TTC549 (cell line): ENCODE measurements around the gene ABCG1.

Experiments
- FAIRE-seq: peaks from 2 replicates; lab custom pipeline; 2012; peaks lifted over from hg19 to GRCh38; lab: Jason Lieb, UNC

ABCG1 gene

GRCh38 chr21:42324896-42325295 lies 106.0 kb downstream of the ABCG1 start:
- no peak for FAIRE-seq

- no peak for FAIRE-seq
These were observed 111.7 kb downstream of the ABCG1 start for GRCh38 chr21:42330380-42331371.

GRCh38 chr21:42331660-42332059 lies 112.7 kb downstream of the ABCG1 start:
- FAIRE-seq: no peak

GRCh38 chr21:42332557-42333317 lies 113.8 kb downstream of the ABCG1 start:
- no peak for FAIRE-seq

- FAIRE-seq: no peak
These were observed 117.1 kb downstream of the ABCG1 start for GRCh38 chr21:42336054-42336453.

- no peak for FAIRE-seq
These were observed 118.3 kb downstream of the ABCG1 start for GRCh38 chr21:42337276-42337675.

GRCh38 chr21:42337830-42338728 lies 119.1 kb downstream of the ABCG1 start:
- no peak for FAIRE-seq

GRCh38 chr21:42338729-42339715 lies 120.1 kb downstream of the ABCG1 start:
- no peak for FAIRE-seq

- no peak for FAIRE-seq
These were observed 121.5 kb downstream of the ABCG1 start for GRCh38 chr21:42340187-42341050.

- no peak for FAIRE-seq
These were observed 123.0 kb downstream of the ABCG1 start for GRCh38 chr21:42341776-42342542.

- FAIRE-seq: no peak
These were observed 124.2 kb downstream of the ABCG1 start for GRCh38 chr21:42343101-42343500.

- no peak for FAIRE-seq
These were observed 124.6 kb downstream of the ABCG1 start for GRCh38 chr21:42343556-42343955.

- FAIRE-seq: no peak
These were observed 125.1 kb downstream of the ABCG1 start for GRCh38 chr21:42343963-42344510.

GRCh38 chr21:42344631-42345030 lies 125.7 kb downstream of the ABCG1 start:
- no peak for FAIRE-seq

- FAIRE-seq: no peak
These were observed 127.5 kb downstream of the ABCG1 start for GRCh38 chr21:42346441-42346840.
